Left lung (tissue), 14 donors: ENCODE results near the gene CA6. TPM values are rescaled to one million over a fixed set of nuclear protein-coding genes. Genes with fewer than 3 reads are reported as not detected.
"Not testable (repeated sequence)": the region's sequence is repeated elsewhere in the genome, so short reads cannot be mapped to it uniquely, and the experiment has no call there.

Experiments used
- ATAC-seq: fragments of 200-7000 bp; cut with Tn5 transposase; one replicate; pipeline ENCODE4 v1.9.1; 2020; ENCODE audit warnings: moderate library complexity
- DNase-seq, 4 donors: peaks; one replicate each; pipeline ENCODE4 v3.0.0-alpha.2; 2013 to 2020
- H3K27ac ChIP-seq, 2 donors: fragments of 200-600 bp; sonication (generic) in 1 of 2; one replicate each; pipeline versions ENCODE4 v1.5.0 to v1.8.0; 2020 to 2021
- H3K27me3 ChIP-seq, 2 donors: fragments of 200-600 bp; sonication (generic) in 1 of 2; one replicate each; pipeline versions ENCODE4 v1.5.0 to v1.8.0; 2020 to 2021
- H3K36me3 ChIP-seq, 2 donors: fragments of 200-600 bp; sonication (generic) in 1 of 2; one replicate each; pipeline versions ENCODE4 v1.5.0 to v1.8.0; 2020 to 2021
- H3K4me1 ChIP-seq, 2 donors: fragments of 200-600 bp; one replicate each; pipeline ENCODE4 v1.8.0; 2021
- H3K4me3 ChIP-seq, 2 donors: fragments of 200-600 bp; sonication (generic) in 1 of 2; one replicate each; pipeline versions ENCODE4 v1.5.0 to v1.8.0; 2020 to 2021; ENCODE audit warnings: mild to moderate bottlenecking in 1 of 2
- H3K9me3 ChIP-seq, 2 donors: fragments of 200-600 bp; sonication (generic) in 1 of 2; one replicate each; pipeline versions ENCODE4 v1.5.0 to v1.8.0; 2020 to 2021
- intact Hi-C, 2 donors: fragments of 100-400 bp; cut with DNase I; formaldehyde crosslinking; loops; one replicate each; pipeline versions ENCODE4 v1.11.2 to v1.14.2; 2022
- long read RNA-seq, 12 donors: library from polyadenylated mRNA in 2 of 12; unstranded in 2 of 12; transcript quantifications; one replicate each; pipeline ENCODE4 v2.0.0 and lab custom pipeline, GENCODE V29; 2019 to 2026
- polyA plus RNA-seq, 6 donors: library from polyadenylated mRNA; unstranded; fragments of 120-200 nt; gene quantifications; one replicate each; pipeline ENCODE4 v1.2.1, GENCODE V29; 2013; ENCODE audit not compliant: insufficient read length in 6 of 6
- total RNA-seq, 2 donors: library from RNA; stranded (reverse); fragmentation: NEBNext Ultra II Directional; extraction: Animal tissue kit (Norgen Biotek cat#: 25700); gene quantifications; one replicate each; pipeline ENCODE4 v1.2.1, GENCODE V29; 2021
- TF ChIP-seq, protein P1 (sequence below), 2 donors: fragments of 200-600 bp; sonication (generic) in 1 of 2; IDR thresholded peaks; one replicate each; pipeline versions ENCODE4 v1.5.0 to v1.8.0; 2021; ENCODE audit warnings: antibody characterized with exemption in 2 of 2
- donor health status: DM: no; HTN: yes; CAD: no.
- donor health status: DM: no; HTN: no; CAD: no.

CA6 gene
- total RNA-seq (not detected), polyA plus RNA-seq (under 1 TPM in 5 of 6 donors, not detected in 1; 0.11 to 0.25 (median 0.18) TPM)
- long read RNA-seq, donor 1: 0 reads
- long read RNA-seq, donor 2: 0 reads
- long read RNA-seq, donor 3: 0 reads
- long read RNA-seq, donor 4: 0 reads
- long read RNA-seq, donor 5: 0 reads
- long read RNA-seq, donor 6: 0 reads
- long read RNA-seq, donor 7: 0 reads
- long read RNA-seq, donor 8: 0 reads
- long read RNA-seq, donor 9: 0 reads
- long read RNA-seq, donor 10: 0 reads
- long read RNA-seq, donor 11: 0 reads
- long read RNA-seq, donor 12: 0 reads

DNA sequence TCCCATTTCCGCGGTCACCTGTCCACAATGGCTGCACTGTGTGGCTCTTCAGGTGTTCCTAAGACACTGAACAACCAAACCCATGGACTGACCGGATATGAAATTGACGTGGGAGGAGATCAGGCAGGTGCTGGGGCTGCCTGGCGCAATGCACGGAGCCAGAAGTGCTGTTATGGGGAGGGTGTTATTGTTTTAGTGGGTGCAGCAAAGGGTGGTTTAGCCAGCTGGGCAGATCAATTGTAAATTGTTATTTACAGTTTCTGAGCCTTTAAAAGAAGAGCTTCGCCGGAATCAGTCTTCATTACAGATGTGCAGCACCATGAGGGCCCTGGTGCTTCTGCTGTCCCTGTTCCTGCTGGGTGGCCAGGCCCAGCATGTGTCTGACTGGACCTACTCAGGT, at the start of gene CA6:
Gene CA6, plus strand, starts transcription at position 301 of the 400 bp plus-strand sequence. Its CDS starts 19 bp downstream, at position 320.
- H3K27me3 ChIP-seq: no peaks in the 10 kb centered on the region
- no peaks in the 10 kb centered on the region for H3K9me3 ChIP-seq
- intact Hi-C loops: no loop called here
- H3K36me3 ChIP-seq: no peaks in the 10 kb centered on the region
- DNase-seq (no peak), ATAC-seq (no peak)
- H3K4me3 ChIP-seq: no peak within 1 kb of the TSS
- H3K4me1 ChIP-seq: peaks cover 0 to 11% of the 10 kb centered on the region in 2 donors
- TF ChIP-seq, protein P1, sequence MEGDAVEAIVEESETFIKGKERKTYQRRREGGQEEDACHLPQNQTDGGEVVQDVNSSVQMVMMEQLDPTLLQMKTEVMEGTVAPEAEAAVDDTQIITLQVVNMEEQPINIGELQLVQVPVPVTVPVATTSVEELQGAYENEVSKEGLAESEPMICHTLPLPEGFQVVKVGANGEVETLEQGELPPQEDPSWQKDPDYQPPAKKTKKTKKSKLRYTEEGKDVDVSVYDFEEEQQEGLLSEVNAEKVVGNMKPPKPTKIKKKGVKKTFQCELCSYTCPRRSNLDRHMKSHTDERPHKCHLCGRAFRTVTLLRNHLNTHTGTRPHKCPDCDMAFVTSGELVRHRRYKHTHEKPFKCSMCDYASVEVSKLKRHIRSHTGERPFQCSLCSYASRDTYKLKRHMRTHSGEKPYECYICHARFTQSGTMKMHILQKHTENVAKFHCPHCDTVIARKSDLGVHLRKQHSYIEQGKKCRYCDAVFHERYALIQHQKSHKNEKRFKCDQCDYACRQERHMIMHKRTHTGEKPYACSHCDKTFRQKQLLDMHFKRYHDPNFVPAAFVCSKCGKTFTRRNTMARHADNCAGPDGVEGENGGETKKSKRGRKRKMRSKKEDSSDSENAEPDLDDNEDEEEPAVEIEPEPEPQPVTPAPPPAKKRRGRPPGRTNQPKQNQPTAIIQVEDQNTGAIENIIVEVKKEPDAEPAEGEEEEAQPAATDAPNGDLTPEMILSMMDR (IDR thresholded peaks at IDR 0.05): no peak
- H3K27ac ChIP-seq: no peak within 1 kb of the TSS

DNA sequence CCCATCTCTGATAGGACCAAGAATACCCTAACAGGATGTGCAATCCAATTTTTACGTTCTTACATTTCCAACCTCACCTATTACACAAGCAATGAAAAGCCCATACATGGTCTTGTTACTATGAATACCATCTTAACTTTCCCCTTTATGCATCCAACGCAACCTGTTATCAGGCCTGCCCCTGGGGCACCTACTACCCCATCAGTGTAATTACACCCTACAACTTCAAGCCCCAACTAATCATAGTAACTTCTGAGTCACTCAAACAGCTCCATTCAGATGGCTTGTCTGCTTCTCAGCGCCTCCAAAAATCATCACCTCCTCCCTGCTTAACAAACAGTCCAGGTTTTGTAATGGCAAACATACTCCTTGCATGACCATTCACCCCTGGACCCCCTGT, 48.9 kb upstream of the CA6 start:
- H3K4me1 ChIP-seq: peaks cover 0 to 29% of the 10 kb centered on the region in 2 donors
- DNase-seq, intact Hi-C loops, H3K27me3 ChIP-seq, H3K36me3 ChIP-seq, H3K9me3 ChIP-seq, ATAC-seq, H3K27ac ChIP-seq, H3K4me3 ChIP-seq: not testable (repeated sequence)

DNA sequence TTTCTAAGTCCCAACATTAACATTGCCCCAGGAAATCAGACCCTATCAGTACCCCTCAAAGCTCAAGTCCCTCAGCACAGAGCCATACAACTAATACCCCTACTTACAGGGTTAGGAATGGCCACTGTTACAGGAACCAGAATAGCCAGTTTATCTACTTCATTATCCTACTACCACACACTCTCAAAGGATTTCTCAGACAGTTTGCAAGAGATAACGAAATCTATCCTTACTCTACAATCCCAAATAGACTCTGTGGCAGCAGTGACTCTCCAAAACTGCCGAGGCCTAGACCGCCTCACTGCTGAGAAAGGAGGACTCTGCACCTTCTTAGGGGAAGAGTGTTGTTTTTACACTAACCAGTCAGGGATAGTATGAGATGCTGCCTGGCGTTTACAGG, 48.2 kb upstream of the CA6 start:
- H3K27ac ChIP-seq, ATAC-seq, H3K9me3 ChIP-seq, DNase-seq, H3K27me3 ChIP-seq, H3K4me3 ChIP-seq, intact Hi-C loops, H3K36me3 ChIP-seq: not testable (repeated sequence)
- H3K4me1 ChIP-seq: peaks cover 0 to 23% of the 10 kb centered on the region in 2 donors

DNA sequence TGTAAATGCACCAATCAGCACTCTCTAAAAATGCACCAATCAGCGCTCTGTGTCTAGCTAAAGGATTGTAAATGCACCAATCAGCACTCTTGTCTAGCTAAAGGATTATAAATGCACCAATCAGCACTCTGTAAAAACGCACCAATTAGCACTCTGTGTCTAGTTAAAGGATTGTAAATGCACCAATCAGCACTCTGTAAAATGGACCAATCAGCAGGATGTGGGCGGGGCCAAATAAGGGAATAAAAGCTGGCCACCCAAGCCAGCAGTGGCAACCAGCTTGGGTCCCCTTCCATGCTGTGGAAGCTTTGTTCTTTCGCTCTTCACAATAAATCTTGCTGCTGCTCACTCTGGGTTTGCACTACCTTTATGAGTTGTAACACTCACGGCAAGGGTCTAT, 47.2 kb upstream of the CA6 start:
- H3K4me3 ChIP-seq, H3K27me3 ChIP-seq, intact Hi-C loops, H3K9me3 ChIP-seq, ATAC-seq, H3K36me3 ChIP-seq, DNase-seq, H3K27ac ChIP-seq: not testable (repeated sequence)
- H3K4me1 ChIP-seq: peaks cover 0 to 25% of the 10 kb centered on the region in 2 donors

DNA sequence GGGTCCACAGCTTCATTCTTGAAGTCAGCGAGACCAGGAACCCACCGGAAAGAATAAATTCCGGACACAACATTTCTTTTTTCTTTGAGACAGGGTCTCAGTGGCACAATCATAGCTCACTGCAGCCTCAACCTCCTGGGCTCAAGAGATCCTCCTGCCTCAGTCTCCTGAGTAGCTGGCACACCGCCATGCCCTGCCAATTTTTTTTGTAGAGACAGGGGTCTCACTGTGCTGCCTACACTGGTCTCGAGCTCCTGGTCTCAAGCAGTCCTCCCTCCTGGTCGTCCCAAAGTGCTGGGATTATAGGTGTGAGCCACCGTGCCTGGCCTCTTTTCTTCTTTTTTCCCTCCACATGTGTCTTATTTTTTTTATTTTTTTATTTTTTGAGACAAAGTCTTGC, 46.6 kb upstream of the CA6 start:
- H3K27me3 ChIP-seq: no peaks in the 10 kb centered on the region
- peaks cover 0 to 6% of the 10 kb centered on the region in 2 donors for H3K9me3 ChIP-seq
- TF ChIP-seq, protein P1 (IDR thresholded peaks at IDR 0.05): no peak
- no peaks in the 10 kb centered on the region for H3K36me3 ChIP-seq
- intact Hi-C loops: no loop called here
- no peak overlapping the region for H3K4me3 ChIP-seq
- DNase-seq (no peak), ATAC-seq (no peak)
- peaks cover 0 to 29% of the 10 kb centered on the region in 2 donors for H3K4me1 ChIP-seq
- H3K27ac ChIP-seq: no peak overlapping the region

DNA sequence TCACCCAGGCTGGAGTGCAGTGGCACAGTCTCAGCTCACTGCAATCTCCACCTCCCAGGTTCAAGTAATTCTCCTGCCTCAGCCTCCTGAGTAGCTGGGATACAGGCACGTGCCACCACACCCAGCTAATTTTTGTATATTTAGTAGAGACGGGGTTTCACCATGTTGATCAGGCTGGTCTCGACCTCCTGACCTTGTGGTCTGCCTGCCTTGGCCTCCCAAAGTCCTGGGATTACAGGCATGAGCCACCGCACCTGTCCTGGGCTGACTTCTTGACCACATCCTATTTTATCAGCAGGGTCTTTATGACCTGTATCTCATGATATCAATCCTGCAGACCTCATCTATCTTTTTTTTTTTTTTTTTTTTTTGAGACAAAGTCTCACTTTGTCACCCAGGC, 45.0 kb upstream of the CA6 start:
- H3K27ac ChIP-seq, H3K27me3 ChIP-seq, H3K4me3 ChIP-seq, ATAC-seq, H3K36me3 ChIP-seq, intact Hi-C loops, H3K9me3 ChIP-seq, DNase-seq: not testable (repeated sequence)
- H3K4me1 ChIP-seq: peaks cover 0 to 29% of the 10 kb centered on the region in 2 donors

DNA sequence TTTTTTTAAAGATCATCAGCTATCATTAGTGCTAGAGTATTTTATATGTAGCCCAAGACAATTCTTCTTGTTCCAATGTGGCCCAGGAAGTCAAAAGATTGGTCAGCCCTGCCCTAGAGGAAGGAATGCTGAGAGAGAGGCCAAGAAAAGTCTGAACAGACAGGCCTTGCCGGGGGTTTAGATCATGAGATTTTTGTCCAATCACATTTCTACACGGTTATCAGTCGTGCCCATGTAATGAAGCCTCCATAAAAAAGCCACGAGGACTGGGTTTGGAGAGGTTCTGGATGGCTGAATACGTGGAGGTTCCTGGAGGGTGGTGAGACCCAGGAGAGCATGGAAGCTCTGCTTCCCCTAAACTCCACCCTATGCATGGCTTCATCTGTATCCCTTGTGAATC, 42.9 kb upstream of the CA6 start:
- Histone ChIP-seq H3K27ac (no peak overlapping the region), H3K36me3 (no peaks in the 10 kb centered on the region), H3K9me3 (peaks cover 0 to 6% of the 10 kb centered on the region in 2 donors), H3K27me3 (no peaks in the 10 kb centered on the region), H3K4me3 (no peak overlapping the region), H3K4me1 (peaks cover 0 to 19% of the 10 kb centered on the region in 2 donors)
- intact Hi-C loops: no loop called here
- DNase-seq (no peak), ATAC-seq (no peak)
- TF ChIP-seq, protein P1 (IDR thresholded peaks at IDR 0.05): no peak
